CD4-positive, alpha-beta T cell treated with Interleukin-2 at 100 ng/mL for 4 hours (primary cell): ENCODE measurements around the gene NAA16.
A peak's percentile ranks its signal among the peaks of the same experiment; 100 is the strongest.
"Not testable (repeated sequence)": the region's sequence is repeated elsewhere in the genome, so short reads cannot be mapped to it uniquely, and the experiment has no call there.

Source experiments
- DNase-seq: peaks from one replicate; pipeline ENCODE4 v3.0.0-alpha.2; 2020; ENCODE audit warnings: low spot score

The NAA16 gene

DNA sequence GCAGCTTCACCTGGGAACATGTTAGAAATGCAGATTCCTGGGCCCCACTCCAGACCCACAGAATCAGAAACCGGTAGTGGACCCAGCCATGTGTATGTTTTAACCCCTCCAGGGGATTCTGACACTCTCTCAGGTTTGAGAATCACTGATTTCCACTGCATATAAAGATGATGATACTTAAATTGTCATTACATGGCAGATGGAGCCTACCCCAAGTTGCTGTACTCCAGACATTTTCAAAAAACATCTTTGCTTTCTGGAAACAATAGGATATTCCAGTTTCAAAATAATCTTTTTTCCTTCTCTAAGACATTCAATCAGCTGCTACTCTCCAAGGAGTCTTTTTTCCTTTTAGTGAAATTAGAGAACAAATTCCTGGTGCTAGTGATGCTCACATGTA lies 97.7 kb downstream of the NAA16 start:
- DNase-seq, result no peak

DNA sequence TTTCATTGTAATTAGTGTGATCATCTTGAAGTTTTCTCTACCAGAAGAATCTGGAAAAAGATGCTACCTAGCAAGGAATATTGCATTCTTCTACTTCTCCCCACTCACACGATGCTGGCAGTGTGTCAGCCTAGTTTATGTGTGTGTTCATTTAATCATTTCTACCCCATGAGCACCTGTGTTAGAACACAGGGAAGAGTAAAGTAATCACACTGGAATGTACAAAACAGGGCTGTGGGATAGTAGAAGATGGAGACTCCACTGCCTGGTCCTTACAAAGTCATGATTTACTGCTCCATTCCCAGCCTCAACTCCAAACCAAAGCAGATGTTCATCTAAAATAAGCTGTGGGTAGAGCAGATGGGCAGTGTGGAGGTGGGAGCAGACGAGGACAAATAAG lies 98.5 kb downstream of the NAA16 start:
- DNase-seq, result no peak

DNA sequence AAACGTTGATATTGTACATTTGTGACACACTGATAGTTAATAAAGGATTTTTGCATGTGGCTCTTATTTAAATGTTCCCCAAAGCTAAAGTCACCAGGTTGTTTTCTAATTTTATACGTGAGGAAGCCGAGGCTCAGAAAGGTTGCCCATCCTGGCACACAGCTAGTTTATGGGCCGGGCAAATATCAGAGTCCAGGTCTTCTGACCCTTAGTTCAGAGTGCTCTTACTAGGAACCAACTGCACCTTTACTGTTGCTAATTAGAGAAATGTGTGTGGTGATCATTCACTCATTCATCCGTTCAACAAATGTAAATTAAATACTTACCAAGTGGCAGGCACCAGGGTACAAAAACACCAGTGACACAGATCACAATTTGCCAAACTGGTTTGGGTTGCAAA lies 100.0 kb downstream of the NAA16 start:
- no peak for DNase-seq

DNA sequence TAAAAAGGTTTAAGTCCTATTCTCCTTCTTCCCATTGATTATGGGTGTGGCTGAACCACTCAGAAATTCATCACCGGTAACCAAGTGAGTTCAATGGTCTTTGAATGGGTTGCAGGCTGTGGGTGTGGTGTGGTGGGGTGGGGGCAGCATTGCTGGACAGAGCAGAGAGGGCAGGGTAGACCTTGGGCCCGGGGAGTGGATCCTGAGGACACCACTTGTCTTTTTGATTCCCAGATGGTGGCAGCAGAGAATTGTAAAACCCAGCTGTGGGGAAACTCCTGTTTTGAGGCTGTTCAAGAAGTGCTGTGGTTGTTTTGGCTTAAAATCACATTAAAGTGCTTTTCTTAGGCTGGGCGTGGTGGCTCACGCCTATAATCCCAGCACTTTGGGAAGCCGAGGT lies 100.5 kb downstream of the NAA16 start:
- DNase-seq, result peak; percentile 54

DNA sequence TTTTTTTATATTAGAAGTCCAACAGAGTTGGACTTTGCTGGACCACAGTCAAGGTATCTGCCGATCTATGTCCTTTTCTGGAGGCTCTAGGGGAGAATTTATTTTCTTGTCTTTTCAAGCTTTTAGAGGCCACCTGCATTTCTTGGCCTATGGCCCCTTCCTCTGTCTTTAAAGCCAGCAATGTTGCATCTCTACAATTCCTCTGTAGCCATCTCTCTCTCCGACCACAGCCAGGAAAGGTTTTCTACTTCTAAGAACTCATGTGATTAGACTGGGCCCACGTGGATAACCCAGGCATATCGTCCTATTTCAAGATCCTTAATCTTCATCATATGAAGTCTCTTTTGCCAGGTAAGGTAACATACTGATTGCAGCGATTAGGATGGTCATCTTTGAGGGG lies 102.8 kb downstream of the NAA16 start:
- DNase-seq, result no peak

DNA sequence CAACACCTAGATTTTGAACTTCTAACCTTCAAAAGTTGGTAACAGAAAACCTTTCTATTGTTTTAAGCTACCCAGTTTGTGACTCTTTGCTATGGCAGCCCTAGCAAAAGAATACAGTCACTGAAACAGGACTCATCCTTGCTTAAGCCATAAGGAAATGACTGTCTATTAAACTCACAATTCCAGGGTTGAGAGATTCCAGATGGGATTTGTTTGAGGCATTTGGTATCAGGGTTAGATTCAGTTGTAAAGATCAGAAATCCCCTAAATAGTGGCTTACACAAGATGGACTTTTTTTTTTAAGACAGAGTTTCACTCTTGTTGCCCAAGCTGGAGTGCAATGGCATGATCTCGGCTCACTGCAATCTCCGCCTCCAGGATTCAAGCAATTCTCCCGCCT lies 105.2 kb downstream of the NAA16 start:
- DNase-seq, result no peak

DNA sequence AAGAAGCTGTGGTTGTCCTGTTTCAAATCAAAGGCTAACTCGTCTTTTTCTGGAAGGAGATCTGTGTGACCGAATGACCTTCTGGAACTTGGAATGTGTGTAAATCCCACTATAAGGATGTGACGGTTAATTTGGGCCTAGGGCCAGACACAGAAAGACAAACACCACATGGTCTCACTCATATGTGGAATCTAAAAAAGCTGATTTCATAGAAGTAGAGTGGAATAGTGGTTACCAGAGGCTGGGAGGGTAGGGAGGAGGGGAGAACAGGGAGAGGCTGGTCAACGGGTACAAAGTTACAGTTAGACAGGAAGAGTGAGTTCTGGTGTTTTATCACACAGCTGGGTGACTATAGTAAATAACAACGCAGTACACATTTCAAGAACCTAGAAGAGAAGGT lies 107.0 kb downstream of the NAA16 start:
- DNase-seq, result no peak

DNA sequence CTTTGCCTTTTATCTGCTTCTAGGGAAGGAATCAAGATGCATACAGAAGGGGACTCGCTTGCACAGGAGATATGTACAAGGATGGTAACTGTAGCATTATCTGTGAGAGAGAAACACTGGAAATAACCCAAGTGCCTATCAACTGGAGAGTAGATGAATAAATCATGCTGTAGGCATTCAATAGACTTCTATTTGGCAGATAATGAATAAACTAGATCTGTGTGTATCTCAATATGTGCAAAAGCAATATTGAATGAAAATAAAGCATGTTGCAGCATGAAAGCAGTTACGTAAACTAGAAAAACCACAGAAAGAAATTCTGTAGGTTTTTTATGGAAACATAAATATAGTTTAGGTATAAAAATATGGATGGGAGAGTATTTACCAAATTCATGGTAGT lies 107.7 kb downstream of the NAA16 start:
- no peak for DNase-seq

DNA sequence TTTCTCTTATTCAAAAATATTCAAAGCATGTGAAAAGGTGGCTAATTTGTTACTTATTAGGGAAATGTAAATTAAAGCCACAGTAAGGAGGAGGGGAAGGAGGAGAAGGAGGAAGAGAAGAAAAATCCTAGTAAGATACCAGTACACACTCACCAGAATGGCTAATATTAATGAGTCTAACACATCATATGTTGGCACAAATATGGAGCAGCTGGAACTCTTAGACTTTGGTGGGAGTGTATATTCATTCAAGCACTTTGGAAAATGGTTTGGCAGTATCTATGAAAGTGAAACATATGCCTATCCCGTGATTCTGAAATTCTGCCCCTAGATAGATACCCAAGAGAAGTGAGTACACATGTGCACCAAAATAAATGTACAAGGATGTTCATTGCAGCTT lies 108.1 kb downstream of the NAA16 start:
- DNase-seq, result no peak

DNA sequence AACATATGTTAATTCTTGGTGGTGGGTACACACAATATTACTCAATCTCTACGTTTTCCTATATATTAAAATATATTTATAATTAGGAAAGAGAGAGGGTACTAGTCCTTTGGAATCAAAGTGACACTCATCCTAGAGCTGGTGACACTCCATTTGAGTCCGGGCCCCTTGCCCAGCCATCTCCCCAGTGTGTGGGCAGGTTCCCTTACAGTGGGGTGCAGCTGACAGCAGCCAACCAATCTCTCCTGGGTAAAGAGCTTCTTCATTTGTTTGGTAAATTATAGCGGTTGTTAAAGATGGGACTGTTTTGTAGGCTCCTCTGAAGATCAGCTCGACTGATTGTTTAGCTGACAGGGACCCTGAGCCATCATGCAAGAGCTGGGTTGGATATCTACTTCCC lies 109.1 kb downstream of the NAA16 start:
- DNase-seq, result no peak

DNA sequence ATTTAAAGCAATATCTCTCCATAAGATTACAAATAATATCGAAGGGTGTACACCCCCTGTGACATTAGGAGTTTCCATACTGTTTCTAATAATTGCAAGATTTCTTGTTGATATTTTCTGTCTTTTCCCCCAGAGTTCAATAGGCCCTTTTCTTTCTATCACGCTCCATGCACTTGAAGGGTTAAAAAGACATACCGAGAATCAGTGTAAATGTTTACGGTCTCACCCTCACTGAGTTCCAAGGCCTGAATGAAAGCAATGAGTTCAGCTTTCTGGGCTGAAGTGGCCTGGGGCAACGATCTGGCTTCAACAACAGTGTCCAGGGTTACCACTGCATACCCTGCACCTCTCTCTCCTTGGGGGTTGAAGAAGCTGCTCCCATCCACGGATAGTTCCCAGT lies 110.3 kb downstream of the NAA16 start:
- not testable (repeated sequence) for DNase-seq

DNA sequence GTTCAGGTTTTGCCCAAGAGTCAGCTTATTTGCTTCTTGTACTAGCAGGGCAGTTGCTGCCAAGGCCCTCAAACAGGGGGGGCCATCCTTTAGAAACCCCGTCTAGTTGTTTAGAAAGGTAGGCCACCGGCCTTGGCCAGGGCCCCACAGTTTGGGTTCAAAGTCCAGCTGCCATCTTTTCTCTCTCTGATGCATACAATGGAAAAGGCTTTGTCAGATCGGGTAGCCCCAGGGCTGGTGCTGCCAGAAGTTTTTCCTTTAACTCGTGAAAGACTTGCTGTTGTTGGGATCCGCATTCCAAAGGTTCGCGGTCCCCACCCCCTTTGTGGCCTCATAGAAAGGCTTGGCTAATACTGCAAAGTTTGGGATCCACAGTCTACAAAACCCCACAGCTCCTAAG lies 110.9 kb downstream of the NAA16 start:
- not testable (repeated sequence) for DNase-seq

DNA sequence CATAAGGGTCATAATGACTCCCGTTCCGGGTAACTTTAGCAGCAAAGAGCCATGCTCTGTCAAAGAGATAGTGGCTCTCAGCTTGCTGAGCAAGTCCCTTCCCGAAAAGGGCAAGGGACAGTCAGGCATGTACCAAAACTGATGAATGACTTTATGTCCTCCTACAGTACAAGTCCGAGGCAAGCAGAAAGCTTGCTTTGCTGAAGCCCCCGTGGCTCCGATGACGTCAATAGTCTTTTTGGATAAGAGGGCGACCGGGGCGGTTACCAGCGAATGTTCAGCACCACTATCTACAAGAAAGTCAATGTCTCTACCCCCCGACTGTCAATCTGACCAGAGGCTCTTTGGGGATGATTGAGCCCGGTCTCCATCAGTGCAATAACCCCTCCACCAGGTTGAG lies 112.2 kb downstream of the NAA16 start:
- not testable (repeated sequence) for DNase-seq

DNA sequence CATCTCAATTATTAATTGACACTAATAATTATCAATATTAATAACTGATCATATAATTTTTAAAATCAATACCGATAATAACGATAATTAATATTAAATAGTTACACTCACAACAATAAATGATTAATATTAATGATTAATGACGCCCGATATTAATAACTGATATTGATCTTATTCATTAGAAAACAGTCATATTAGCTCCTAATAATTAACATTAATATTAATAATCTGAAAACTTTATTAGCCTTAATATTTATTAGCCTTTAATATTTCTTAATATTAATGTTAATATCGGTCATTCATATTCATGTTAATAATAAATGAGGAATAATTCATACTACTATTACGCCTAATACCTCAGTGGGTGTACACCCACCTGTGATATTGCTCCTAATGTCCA lies 113.6 kb downstream of the NAA16 start:
- DNase-seq, result not testable (repeated sequence)

DNA sequence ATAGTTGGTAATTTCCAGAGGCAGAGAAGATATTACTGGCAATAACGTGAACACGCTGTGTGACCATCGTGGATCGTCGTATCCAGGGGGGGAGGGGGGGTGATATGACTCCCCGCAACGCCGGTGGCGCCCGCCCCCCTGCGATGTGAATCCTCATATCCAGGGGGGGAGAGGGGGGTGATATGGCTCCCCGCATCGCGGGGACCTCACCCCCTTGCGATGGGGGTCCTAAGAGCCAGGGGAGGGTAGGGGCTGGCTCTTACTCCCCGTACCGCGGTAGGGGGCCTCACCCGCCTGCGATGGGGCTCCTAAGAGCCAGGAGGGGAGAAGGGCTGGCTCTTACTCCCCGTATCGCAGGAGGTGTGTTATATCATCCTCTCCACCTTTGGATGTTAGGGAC lies 115.0 kb downstream of the NAA16 start:
- DNase-seq, result no peak
